Skin of body (tissue), 3 donors: Measurements from ENCODE around the gene MROH9. TPM values are rescaled to one million over a fixed set of nuclear protein-coding genes. Genes with fewer than 3 reads are reported as not detected.

Source experiments
- DNase-seq: peaks from one replicate; lab custom pipeline; 2025; lab: John Stamatoyannopoulos, UW
- small RNA-seq: library from RNA; depleted of rRNA; stranded (forward); fragments of <200 nt; gene quantifications from one replicate; pipeline ENCODE3, GENCODE V24; 2014; ENCODE audit warnings: low replicate concordance
- total RNA-seq: library from RNA; depleted of rRNA; stranded (reverse); fragments of >200 nt; gene quantifications from one replicate; pipeline ENCODE4 v1.2.3, GENCODE V29; 2014

The MROH9 gene
- total RNA-seq, 1 donor from 2014 or later, result 0.10 TPM

DNA sequence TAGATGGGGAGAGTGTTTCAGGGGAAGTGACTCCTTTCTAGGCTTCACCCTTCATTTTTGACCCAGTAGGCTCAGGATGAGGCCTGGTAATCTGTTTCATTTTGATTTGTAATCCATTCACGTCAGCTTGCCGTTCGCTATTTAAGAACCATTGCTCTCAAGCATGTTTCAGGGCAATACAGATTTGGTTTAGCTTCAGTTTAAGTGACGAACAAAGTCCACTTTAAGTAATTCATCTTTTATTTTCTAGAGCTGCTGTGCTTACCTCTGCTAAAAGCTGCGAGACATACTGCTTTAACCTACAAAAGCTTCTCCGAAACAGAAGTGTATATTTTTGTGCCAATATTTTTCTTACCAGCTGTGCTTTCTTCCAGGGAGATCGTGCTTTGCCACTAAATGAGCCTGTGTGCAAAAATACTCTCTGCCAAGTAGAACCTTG is 146.4 kb downstream of the MROH9 start:
- no peak for DNase-seq

DNA sequence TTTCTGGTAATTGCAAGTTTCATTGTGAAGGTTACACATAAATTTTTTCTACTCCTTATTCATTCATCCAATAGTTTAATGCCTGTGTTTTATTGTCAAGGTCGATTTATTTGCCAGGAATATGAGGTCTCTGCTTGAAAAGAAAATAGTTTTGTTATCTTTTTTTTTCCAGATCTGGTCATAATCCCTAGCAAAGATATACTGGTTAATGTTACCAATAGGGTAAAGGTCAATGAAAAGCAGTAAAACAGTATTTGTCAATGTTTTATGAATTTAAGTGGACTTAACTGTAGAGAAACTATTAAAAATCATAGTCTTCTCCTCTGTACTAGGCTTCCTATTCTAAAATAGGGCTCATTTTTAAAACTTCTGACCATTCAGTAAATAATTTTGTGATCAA is 147.3 kb downstream of the MROH9 start:
- no peak for DNase-seq

DNA sequence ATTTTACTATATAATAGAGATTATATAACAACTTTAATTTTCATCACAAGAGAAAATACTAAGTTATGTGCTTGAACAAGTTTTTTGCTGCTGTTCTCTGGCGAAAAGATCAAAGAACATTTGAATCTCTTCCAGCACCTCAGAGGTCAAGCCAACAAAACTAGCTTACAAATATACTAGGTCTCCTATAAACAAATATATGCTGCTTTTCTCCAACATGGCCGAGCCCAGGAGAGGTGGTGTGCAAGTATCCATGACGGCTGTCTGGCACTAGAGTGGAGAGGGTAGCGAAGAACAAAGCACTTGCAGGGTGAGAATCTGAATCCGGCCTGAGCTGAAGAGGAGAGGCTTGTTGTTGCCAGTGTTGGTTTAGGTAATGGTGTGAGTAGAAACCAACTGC is 147.9 kb downstream of the MROH9 start:
- no peak for DNase-seq

DNA sequence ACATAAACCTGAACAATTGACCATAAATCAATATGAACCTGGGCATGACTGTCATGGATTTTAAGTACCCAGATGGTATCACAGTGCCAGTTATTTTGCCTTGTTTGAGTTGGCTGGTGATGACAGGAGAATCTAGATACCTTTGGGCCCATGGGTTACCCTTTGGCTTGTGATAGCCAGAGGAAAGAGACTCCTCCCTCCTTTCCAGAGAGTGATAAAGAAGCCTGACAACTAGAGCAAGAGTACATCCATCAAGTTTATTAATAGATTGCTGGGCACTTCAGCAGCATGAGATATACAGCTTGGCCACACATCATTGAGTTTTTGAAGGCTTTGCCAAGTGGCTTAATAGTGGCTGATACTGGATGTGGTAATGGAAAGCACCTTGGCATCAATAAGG is 148.8 kb downstream of the MROH9 start:
- DNase-seq, result no peak

DNA sequence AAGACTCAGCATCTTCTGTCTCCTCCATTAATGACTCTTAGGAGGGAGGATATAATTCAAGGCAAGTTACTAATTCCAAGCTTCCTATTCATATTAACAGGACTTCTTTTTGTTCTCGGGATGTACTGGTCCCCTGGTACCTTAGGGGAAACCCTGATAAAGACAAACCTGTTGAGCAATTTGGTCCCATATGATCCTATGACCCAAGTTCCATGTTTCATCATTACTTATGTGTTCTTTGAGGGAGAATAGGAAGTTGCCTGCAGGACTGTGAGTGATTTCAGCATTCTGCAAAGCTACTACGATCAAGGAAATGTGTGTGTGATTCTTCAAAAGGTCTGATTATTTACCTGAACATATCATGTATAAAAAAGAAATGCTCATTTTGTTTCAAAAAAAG is 149.5 kb downstream of the MROH9 start:
- no peak for DNase-seq

DNA sequence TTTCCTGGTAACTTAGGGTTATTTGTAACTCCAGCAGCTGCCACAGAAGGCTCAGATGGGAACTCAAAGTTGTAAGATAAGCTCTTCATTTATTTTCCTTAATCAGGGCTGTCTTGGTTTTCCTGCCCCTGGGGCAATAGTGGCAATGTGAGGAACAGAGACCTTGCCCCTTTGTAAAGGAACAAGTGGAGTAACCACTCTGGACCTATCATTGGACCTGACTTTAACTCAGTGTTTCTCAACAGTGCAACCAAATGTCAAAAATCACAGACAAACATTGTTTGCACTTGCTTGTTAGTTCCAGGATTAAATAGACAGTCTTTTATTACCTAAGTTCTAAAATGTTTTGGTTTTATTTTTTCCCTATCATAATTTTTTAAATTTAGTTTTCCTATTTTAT is 152.6 kb downstream of the MROH9 start:
- DNase-seq, result no peak

DNA sequence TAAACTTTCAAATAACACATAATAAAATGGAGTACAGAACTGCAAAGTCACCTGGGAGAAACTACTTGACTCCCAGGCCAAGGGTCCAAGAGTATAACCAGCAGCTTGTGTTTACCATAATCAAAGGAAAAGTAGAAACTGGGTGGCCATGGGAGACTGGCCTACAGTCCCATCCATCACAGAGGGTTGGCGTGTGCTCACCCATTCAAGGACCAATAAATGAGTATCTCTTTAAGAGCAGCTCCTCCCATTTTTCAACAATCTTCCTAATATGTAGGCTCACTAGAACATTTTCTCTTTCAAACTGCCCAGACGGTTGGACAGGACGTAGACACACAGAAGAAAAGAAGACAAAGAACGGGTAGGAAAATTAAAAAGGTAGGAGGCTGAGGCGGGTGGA is 155.3 kb downstream of the MROH9 start, which contains the start of gene FMO3:
Gene FMO3, plus strand, starts transcription at position 302 of the 400 bp plus-strand sequence. CDS start 1,754 bp downstream, outside the sequence.
- DNase-seq, result no peak

DNA sequence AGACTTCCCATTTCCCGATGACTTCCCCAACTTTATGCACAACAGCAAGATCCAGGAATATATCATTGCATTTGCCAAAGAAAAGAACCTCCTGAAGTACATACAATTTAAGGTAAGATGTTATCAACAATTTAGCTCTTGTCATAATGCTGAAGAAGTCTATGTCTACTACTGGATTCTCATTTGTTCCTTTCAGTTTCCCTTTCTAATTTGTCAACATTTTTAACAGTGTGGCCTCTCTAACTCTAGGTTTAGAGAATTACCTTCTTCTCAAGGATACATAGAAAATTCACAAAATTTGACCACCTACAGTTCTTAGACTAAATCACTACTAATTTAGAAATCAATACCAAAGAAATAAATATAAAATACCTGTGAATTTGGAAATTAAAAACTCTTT is 168.5 kb downstream of the MROH9 start:
- no peak for DNase-seq

DNA sequence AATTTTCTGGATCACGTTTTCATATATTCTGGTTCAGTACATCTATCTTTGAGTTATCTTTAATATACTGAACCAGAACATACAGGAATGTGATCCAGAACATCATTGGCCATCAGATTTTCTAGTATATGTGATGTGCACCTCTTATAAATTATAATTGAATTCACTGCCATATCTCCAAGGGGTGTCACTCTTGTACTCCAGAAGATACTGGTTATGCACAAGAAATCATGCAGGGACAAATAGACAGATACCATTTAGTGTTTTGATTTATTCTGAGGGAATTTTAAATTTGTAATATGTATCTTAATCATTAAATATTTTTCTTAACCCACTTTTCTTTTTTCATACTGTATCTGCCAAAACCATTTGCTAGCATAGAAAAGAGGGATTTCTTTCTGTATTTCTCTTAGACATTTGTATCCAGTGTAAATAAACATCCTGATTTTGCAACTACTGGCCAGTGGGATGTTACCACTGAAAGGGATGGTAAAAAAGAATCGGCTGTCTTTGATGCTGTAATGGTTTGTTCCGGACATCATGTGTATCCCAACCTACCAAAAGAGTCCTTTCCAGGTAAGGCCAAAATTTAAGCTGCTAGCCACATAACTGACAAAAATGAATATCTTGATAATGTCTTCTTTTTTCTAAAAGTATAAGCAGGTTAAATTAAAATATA is 172.1 kb downstream of the MROH9 start:
- no peak for DNase-seq

DNA sequence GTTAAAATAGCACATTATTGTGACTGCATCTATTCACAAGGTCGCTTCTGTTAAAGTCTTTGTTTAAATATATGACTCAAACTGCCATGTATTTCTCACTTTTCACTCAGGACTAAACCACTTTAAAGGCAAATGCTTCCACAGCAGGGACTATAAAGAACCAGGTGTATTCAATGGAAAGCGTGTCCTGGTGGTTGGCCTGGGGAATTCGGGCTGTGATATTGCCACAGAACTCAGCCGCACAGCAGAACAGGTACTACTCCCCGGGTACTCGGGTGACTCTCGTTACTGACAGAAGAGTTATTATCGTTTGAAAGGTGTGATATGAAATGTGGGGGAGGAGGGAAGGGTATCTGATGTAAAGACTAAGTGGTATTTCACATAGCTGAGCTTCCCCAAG is 172.6 kb downstream of the MROH9 start:
- no peak for DNase-seq

DNA sequence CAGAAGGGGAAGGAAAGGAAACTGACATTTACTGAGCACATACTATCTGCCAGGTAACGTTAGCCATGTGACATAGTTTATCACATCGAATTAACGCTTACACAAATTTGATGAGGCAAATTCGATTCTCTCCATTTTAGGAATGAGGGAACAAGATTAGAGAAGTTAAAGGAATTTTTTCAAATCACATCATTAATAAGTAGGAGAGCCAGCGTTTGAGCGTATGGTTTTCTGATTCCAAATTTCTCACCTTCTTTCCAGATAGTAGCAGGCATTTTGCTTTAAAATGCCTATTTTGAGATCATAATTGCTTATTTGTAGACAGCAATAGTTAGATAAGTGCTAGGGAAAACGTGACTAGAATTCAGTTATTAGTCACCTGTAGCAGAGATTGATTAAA is 174.6 kb downstream of the MROH9 start:
- DNase-seq, result no peak

DNA sequence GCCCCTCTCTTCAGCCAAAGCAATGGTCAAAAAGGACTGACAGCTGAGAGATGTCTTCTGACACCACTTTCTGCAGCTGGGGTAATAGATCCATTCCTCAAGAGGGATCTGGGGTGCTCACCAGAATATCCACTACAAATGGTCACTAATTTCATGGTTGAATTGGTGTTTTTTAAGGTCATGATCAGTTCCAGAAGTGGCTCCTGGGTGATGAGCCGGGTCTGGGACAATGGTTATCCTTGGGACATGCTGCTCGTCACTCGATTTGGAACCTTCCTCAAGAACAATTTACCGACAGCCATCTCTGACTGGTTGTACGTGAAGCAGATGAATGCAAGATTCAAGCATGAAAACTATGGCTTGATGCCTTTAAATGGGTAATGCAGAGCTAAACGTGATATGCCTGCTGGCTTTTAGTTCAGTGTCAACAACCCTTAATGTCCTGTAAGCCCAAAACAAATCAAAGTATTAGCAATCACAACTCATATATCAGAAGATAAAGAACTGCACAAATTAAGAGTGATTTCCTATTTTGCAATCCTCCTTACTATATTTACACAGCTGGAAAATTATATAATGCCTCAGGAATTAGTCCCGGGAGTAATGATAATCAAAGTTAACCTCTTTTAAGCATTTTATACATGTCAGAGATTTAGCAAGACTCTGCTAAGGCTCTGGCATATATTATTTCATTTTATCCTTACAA is 175.4 kb downstream of the MROH9 start:
- DNase-seq, result peak; percentile 62

DNA sequence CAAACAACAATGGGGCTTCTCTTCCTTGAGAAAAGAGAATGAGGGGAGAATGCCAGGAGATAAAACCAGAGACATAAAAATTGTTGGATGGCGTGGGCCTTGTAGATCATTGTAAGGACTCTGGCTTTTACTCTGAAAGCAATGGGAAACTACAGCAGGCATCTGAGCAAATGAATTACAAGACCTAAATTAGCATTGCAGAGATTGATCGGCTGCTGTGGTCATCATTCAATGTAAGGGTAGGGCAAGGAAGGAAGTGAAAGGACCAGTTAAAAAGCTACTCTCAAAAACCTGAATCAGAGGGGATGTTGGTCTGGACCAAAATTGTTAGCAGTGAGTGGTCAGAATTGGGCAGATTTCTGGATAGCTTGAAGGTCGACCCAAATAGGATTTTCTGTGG is 176.8 kb downstream of the MROH9 start:
- no peak for DNase-seq

DNA sequence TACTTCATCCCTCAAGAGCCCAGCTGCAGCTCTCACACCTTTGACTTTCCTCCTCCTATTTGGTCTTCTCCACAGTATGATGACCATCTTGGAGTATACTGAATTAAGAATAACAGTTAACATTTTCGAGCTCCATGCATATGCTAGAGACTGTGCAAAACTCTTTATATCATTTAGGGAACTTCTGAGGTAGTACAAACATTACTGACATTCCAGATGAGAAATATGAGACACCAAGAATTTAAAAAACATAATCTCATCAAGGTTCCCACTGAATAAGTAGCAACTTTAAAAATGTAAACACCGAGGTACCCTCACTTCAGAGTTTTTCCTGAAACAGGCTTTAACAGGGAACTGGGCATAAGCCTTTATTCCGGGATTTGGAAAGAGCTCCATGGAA is 178.0 kb downstream of the MROH9 start:
- DNase-seq, result no peak

Small RNA genes within 50 kb of the gene (small RNA-seq; reads per million reads assigned to genes)
- gene MIR1295A, result 0.26 reads per million, percentile 19 among the genes with 10 or more reads in this experiment

Other genes with a start within 250 kb of the MROH9 start
- not detected for gene FMO3, start 155.4 kb downstream of the MROH9 start, total RNA-seq
- gene FMO2, start 249.8 kb downstream of the MROH9 start, total RNA-seq, result 2.0 TPM